A549 (cell line): ENCODE data around the gene OTOS. TPM values are rescaled to one million over a fixed set of nuclear protein-coding genes. Genes with fewer than 3 reads are reported as not detected.

Source experiments
- ATAC-seq, 2 experiments: fragments of 200-7000 bp in 1 of 2; fragments of >200 bp in 1 of 2; cut with Nextera tagmentation in 1 of 2; cut with Tn5 transposase in 1 of 2; 3 replicates each; pipeline versions ENCODE4 v1.8.0 to v1.9.1; 2018 to 2020; ENCODE audit warnings: mild to moderate bottlenecking in 1 of 2, moderate library complexity in 1 of 2
- CTCF ChIA-PET: fragments of 300-600 bp; sonication (Branson Sonifier 250); formaldehyde crosslinking; extraction: SDS; loops from one replicate; lab custom pipeline; 2021; ENCODE audit warnings: antibody characterized with exemption, inconsistent platforms; lab: Yijun Ruan, JAX
- POLR2A ChIA-PET: fragments of 350-600 bp; formaldehyde crosslinking; extraction: SDS; loops from one replicate; lab custom pipeline; 2021; ENCODE audit warnings: antibody characterized with exemption, inconsistent platforms; lab: Yijun Ruan, JAX
- DNase-seq, 2 experiments: peaks; one replicate each; pipeline versions ENCODE4 v3.0.0 to v3.0.0-alpha.2; 2011 to 2016; ENCODE audit warnings: low read depth in 1 of 2, low spot score in 1 of 2
- FAIRE-seq: peaks from 2 replicates; lab custom pipeline; 2011; peaks lifted over from hg19 to GRCh38; lab: Jason Lieb, UNC
- H3K27ac ChIP-seq, 2 experiments: fragments of >200 bp; sonication (Bioruptor Twin); formaldehyde crosslinking; 3 replicates each; pipeline ENCODE4 v1.5.1; 2016 to 2017
- H3K4me1 ChIP-seq: fragments of >200 bp; sonication (Bioruptor Twin); formaldehyde crosslinking; 3 replicates; pipeline ENCODE4 v1.6.1; 2016
- H3K4me2 ChIP-seq: fragments of >200 bp; sonication (Bioruptor Twin); formaldehyde crosslinking; 3 replicates; pipeline ENCODE4 v1.6.1; 2016
- H3K4me3 ChIP-seq: fragments of >200 bp; sonication (Bioruptor Twin); formaldehyde crosslinking; 3 replicates; pipeline ENCODE4 v1.5.1; 2016
- H3K9me3 ChIP-seq: fragments of >200 bp; sonication (Bioruptor Twin); formaldehyde crosslinking; 3 replicates; pipeline ENCODE4 v1.6.1; 2016
- CBX2 ChIP-seq: fragments of 200-600 bp; sonication (generic); IDR thresholded peaks from 2 replicates; pipeline ENCODE4 v1.6.1; 2016; ENCODE audit warnings: low read depth, mild to moderate bottlenecking, borderline replicate concordance
- CBX8 ChIP-seq: fragments of 200-600 bp; sonication (generic); IDR thresholded peaks from 2 replicates; pipeline ENCODE4 v1.6.1; 2016
- CEBPB ChIP-seq, 2 experiments: fragments of >200 bp in 1 of 2; sonication (Bioruptor Twin) in 1 of 2; formaldehyde crosslinking in 1 of 2; IDR thresholded peaks; 2 replicates each; pipeline ENCODE4 v1.6.1; 2012 to 2016
- CTCF ChIP-seq: fragments of >200 bp; sonication (Bioruptor Twin); formaldehyde crosslinking; IDR thresholded peaks from 3 replicates; pipeline ENCODE4 v1.5.1; 2016
- E2F6 ChIP-seq: IDR thresholded peaks from 2 replicates; pipeline ENCODE4 v1.6.1; 2012; ENCODE audit warnings: low read depth, borderline replicate concordance
- EHMT2 ChIP-seq: fragments of 200-600 bp; sonication (generic); IDR thresholded peaks from 2 replicates; pipeline ENCODE4 v1.6.1; 2016; ENCODE audit warnings: antibody characterized with exemption, low read depth, mild to moderate bottlenecking, moderate library complexity
- FOSB ChIP-seq: fragments of 250-450 bp; sonication (Bioruptor Pico); IDR thresholded peaks from 2 replicates; pipeline ENCODE4 v1.5.0; 2020; ENCODE audit warnings: mild to moderate bottlenecking, moderate library complexity
- GATA3 ChIP-seq: IDR thresholded peaks from 2 replicates; pipeline ENCODE4 v1.6.1; 2012; ENCODE audit warnings: borderline replicate concordance
- HDAC2 ChIP-seq: fragments of 200-600 bp; sonication (generic); IDR thresholded peaks from 2 replicates; pipeline ENCODE4 v1.6.1; 2016
- JUN ChIP-seq, 2 experiments: fragments of >200 bp; sonication (Bioruptor Twin); formaldehyde crosslinking; IDR thresholded peaks; 2 replicates in 1 of 2; 3 replicates in 1 of 2; pipeline ENCODE4 v1.6.1; 2016 to 2017
- JUNB ChIP-seq: fragments of >200 bp; sonication (Bioruptor Twin); formaldehyde crosslinking; IDR thresholded peaks from 2 replicates; pipeline ENCODE4 v1.6.1; 2016
- MAZ ChIP-seq: fragments of 150-350 bp; IDR thresholded peaks from 2 replicates; pipeline ENCODE4 v1.6.1; 2014; ENCODE audit warnings: antibody characterized with exemption, low read depth, low read length, borderline replicate concordance
- NFE2L2 ChIP-seq: fragments of 150-350 bp; conservative IDR thresholded peaks from 2 replicates; pipeline ENCODE4 v1.6.1; 2014; ENCODE audit warnings: low read length
- POLR2AphosphoS2 ChIP-seq: conservative IDR thresholded peaks from 2 replicates; pipeline ENCODE4 v1.6.1; 2012; ENCODE audit warnings: low read length, improper control_type of control experiment, inconsistent platforms
- RAD21 ChIP-seq, 2 experiments: fragments of >200 bp in 1 of 2; sonication (Bioruptor Twin) in 1 of 2; formaldehyde crosslinking in 1 of 2; IDR thresholded peaks in 1 of 2; conservative IDR thresholded peaks in 1 of 2; 2 replicates in 1 of 2; 3 replicates in 1 of 2; pipeline ENCODE4 v1.6.1; 2012 to 2018; ENCODE audit warnings: inconsistent platforms in 1 of 2
- RARB ChIP-seq: fragments of 250-450 bp; sonication (Bioruptor Pico); IDR thresholded peaks from 2 replicates; pipeline ENCODE4 v1.8.0; 2021; ENCODE audit warnings: mild to moderate bottlenecking, moderate library complexity
- RCOR1 ChIP-seq: fragments of 150-350 bp; IDR thresholded peaks from 2 replicates; pipeline ENCODE4 v1.6.1; 2014; ENCODE audit warnings: antibody characterized with exemption, low read length, low read depth
- TFCP2L1 ChIP-seq: fragments of 250-450 bp; sonication (Bioruptor Pico); IDR thresholded peaks from 2 replicates; pipeline ENCODE4 v1.5.0; 2021; ENCODE audit warnings: mild to moderate bottlenecking
- USF2 ChIP-seq: fragments of 450-650 bp; IDR thresholded peaks from 2 replicates; pipeline ENCODE4 v1.6.1; 2014; ENCODE audit warnings: antibody characterized with exemption
- ZNF302 ChIP-seq: fragments of 250-450 bp; sonication (Bioruptor Pico); IDR thresholded peaks from 2 replicates; pipeline ENCODE4 v1.9.0; 2021; ENCODE audit warnings: inconsistent platforms, mild to moderate bottlenecking, moderate library complexity
- WGBS: methylation state at CpG from one replicate; pipeline ENCODE4 v1.1.6; 2017; ENCODE audit errors: missing lambda C conversion rate; 5-methylcytosine and 5-hydroxymethylcytosine counted together
- polyA plus RNA-seq, 4 experiments: library from polyadenylated mRNA; depleted of rRNA in 3 of 4; stranded (reverse); fragments of >200 nt; fragmentation: RNase III in 1 of 4; extraction: RNeasy Plus Mini Kit Qiagen cat#74134 plus additional on column Dnase treatment in 1 of 4; gene quantifications; 2 replicates in 3 of 4; 3 replicates in 1 of 4; pipeline ENCODE4 v1.2.3, GENCODE V29; 2011 to 2017

OTOS gene
- polyA plus RNA-seq, 2 of the 4 experiments (the other 2 are of a cell fraction): not detected

- CTCF ChIA-PET: interaction anchor here (0.6 to 9.6 kb wide), 33 partner anchors 9 to 1734 kb away, joined by 3 to 176 read pairs (median 4); partner anchors contain the start of gene OR6B3
Measured at GRCh38 chr2:240142859-240143258, 2.4 kb upstream of the OTOS start.

GRCh38 chr2:240142256-240142775 lies 1.9 kb upstream of the OTOS start:
- ATAC-seq (no peak), DNase-seq (no peak), FAIRE-seq (no peak)
- Histone ChIP-seq H3K4me2 (no peak overlapping the region), H3K4me1 (0 out of 3 replicates have a peak, but pooled peaks cover 3% of the 10 kb centered on the region), H3K27ac (no peak overlapping the region), H3K9me3 (no peaks in the 10 kb centered on the region), H3K4me3 (no peak overlapping the region)
- TF ChIP-seq CBX2: no peak
- ChIA-PET CTCF (interaction anchor here (0.6 to 9.6 kb wide), 11 partner anchors 9 to 700 kb away, joined by 3 to 176 read pairs (median 4); no protein-coding TSS in a partner anchor), POLR2A (no interaction called here)
- WGBS: 77% methylated on average over 13 of the region's 16 CpGs

More at GRCh38 chr2:240142859-240143258, 2.4 kb upstream of the OTOS start:
- DNase-seq: no peak
- no peak overlapping the region for H3K27ac ChIP-seq
- no peak overlapping the region for H3K4me2 ChIP-seq
- no peaks in the 10 kb centered on the region for H3K9me3 ChIP-seq
- H3K4me3 ChIP-seq: no peak overlapping the region
- POLR2A ChIA-PET: no interaction called here
- FAIRE-seq: no peak
- 0 out of 3 replicates have a peak, but pooled peaks cover 3% of the 10 kb centered on the region for H3K4me1 ChIP-seq
- TF ChIP-seq POLR2AphosphoS2 (no peak), RAD21 (conservative IDR thresholded peaks at IDR 0.05 in 1 of 2, IDR thresholded peaks at IDR 0.05 in 1 of 2) (no peak), USF2 (no peak), FOSB (CRISPR knock-in tag) (no peak), CEBPB (IDR thresholded peaks at IDR 0.05) (no peak), MAZ (no peak), CTCF (no peak)
- TF ChIP-seq, all 56 proteins: peak for 0
- ATAC-seq: no peak
- 50% methylated on average over 5 of the region's 5 CpGs for WGBS

GRCh38 chr2:240141736-240142135 lies 1.3 kb upstream of the OTOS start:
- DNase-seq: no peak
- POLR2A ChIA-PET: no interaction called here
- TF ChIP-seq TFCP2L1 (CRISPR knock-in tag): no peak
- TF ChIP-seq CTCF: no peak
- no peak for TF ChIP-seq RCOR1
- TF ChIP-seq E2F6: no peak
- no peak for TF ChIP-seq POLR2AphosphoS2
- TF ChIP-seq HDAC2: no peak
- TF ChIP-seq JUN (IDR thresholded peaks at IDR 0.05): no peak
- no peak for TF ChIP-seq GATA3
- TF ChIP-seq JUNB: no peak
- TF ChIP-seq RARB (CRISPR knock-in tag): no peak
- TF ChIP-seq USF2: no peak
- TF ChIP-seq NFE2L2: no peak
- TF ChIP-seq CBX8: no peak
- no peak for TF ChIP-seq EHMT2
- no peak for TF ChIP-seq ZNF302
- TF ChIP-seq, all 56 proteins: peak for 0
- Histone ChIP-seq H3K9me3 (no peaks in the 10 kb centered on the region), H3K27ac (no peak overlapping the region), H3K4me3 (no peak overlapping the region), H3K4me1 (0 out of 3 replicates have a peak, but pooled peaks cover 3% of the 10 kb centered on the region), H3K4me2 (no peak overlapping the region)
- CTCF ChIA-PET: interaction anchor here (0.6 to 9.6 kb wide), 8 partner anchors 9 to 699 kb away, joined by 3 to 176 read pairs (median 4); no protein-coding TSS in a partner anchor
- ATAC-seq (no peak), FAIRE-seq (no peak)
- WGBS: 53% methylated on average over 14 of the region's 14 CpGs
